ENCODE data around the gene SURF1.
"Not testable (repeated sequence)": the region's sequence is repeated elsewhere in the genome, so short reads cannot be mapped to it uniquely, and the experiment has no call there.

The SURF1 gene

GRCh38 chr9:133356391-133357091 is at the start of gene SURF1, which contains the start of gene SURF2:
SURF1 (minus strand) TSS chr9:133356487; CDS start chr9:133356453, 34 bp downstream.
SURF2 (plus strand) TSS chr9:133356550; CDS start chr9:133356593, 43 bp downstream.
- DNase-seq (ENCODE audit: low spot score): peak; percentile 87

DNA sequence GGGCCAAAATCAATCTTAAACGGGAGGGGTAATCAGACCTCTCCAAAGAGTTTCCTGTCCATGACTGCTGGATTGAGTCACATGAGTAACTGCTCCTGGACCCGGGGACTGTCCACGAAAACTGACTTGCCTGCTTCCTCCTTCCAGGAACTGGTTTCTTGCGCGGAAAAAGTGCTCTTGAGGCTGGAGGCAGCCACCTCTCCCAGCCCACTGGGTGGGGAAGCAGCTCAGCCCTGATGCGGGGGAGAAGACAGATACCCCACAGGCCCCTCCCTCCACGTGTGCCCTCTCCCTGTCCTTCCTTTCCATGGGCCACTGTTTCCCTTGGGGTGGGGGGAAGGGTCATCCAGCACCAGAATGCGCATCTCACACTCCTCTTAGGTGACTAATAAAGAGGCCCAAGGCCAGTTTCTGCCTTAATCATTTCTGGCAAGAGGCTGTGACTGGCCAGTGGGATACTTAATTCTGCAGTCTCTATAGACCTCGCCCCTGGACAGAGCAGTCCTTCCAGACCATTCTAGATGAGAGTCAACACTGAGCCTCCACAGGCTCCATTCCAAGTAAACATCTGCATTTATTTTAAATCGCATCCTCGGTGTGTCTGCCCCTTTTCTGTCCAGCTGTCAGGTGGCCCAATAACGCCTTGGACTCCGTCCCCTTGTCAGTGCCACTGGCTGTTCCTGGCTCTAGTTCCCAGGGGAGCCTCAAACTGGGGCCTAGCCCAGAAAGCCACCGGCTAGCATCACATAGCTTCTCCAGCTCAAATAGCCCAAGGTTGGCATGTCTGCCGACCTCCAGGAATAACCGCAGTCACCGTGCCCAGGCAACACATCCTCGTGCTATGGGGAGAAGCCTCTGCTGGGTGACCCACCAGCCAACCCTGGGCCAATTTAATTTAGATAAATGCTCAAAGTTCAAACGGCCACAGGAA is 49.5 kb upstream of the SURF1 start:
- no peak for DNase-seq (ENCODE audit: low spot score)

- DNase-seq (ENCODE audit: low spot score): no peak
Measured at GRCh38 chr9:133404454-133405002, 48.2 kb upstream of the SURF1 start.

- DNase-seq (ENCODE audit: low spot score): peak; percentile 80
Measured at GRCh38 chr9:133403766-133404453, 47.6 kb upstream of the SURF1 start.

DNA sequence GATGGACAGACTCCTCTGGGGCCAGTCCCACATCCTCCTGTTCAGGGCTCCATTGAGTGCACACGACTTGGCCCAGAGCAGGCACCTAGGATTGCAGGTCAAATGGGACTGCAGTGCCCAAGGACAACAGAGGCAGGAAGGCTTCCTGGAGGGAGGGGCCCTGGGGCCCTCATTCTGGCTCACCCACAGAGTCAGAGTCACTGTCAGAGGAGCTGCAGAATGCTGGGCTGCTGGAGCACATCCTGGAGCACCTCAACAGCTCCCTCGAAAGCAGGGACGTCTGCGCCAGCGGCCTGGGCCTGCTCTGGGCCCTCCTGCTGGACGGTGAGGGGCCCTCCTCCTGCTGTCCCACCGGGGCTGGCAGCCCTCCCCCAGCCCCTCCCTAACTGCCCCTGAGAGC is 46.4 kb upstream of the SURF1 start:
- DNase-seq (ENCODE audit: low spot score): no peak

- DNase-seq (ENCODE audit: low spot score): no peak
Measured at GRCh38 chr9:133401588-133401987, 45.3 kb upstream of the SURF1 start.

DNA sequence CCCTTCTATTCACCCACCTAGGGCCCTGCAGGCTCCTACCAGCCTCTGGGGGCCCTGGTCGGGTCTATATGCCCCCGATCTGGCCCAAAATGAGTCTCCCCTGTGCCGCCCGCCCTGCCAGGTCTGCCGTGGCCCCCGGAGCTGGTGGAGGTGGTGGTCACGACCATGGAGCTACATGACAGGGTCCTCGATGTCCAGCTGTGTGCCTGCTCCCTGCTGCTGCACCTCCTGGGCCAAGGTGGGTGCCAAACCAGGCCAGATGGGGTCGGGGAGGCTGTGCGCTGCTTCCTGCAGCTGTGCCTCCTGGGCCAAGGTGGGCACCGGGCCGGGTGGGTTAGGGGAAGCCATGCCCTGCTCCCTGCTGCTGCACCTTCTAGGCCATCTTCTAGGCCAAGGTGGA is 44.0 kb upstream of the SURF1 start:
- no peak for DNase-seq (ENCODE audit: low spot score)

- no peak for DNase-seq (ENCODE audit: low spot score)
Measured at GRCh38 chr9:133397895-133398294, 41.6 kb upstream of the SURF1 start.

- no peak for DNase-seq (ENCODE audit: low spot score)
Measured at GRCh38 chr9:133397370-133397769, 41.1 kb upstream of the SURF1 start.

- no peak for DNase-seq (ENCODE audit: low spot score)
Measured at GRCh38 chr9:133396952-133397351, 40.7 kb upstream of the SURF1 start.

DNA sequence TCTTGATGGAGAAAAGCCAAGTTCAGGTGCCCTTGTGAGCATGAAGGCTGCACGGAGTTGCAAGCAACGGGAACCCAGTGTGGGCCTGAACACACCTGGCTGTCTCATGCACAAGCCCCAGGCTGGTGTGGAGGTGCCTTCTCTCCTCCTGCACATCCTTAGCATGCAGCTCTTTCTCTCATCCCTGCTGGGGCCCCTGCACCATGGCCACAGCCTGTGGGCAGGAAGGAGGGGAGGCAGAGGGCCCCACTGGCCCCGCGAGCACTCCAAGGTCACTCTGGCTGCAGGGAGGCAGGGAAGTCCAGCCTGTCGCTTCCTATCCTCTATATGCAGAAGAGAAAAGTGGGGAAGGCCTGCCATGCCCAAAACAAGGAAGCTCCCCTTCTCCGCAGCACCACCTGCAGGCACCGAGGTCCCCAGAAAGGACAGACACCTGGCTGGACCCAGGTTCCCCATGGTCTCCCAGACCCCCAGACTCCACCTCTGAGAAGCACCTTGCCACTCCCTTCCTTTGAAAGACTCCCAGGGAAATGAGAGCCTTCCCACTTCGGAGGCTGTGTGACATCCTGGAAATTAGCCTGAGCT is 38.5 kb upstream of the SURF1 start:
- DNase-seq (ENCODE audit: low spot score): no peak

GRCh38 chr9:133393399-133393798 is 37.1 kb upstream of the SURF1 start:
- DNase-seq (ENCODE audit: low spot score): no peak

- DNase-seq (ENCODE audit: low spot score): not testable (repeated sequence)
Measured at GRCh38 chr9:133392308-133392707, 36.0 kb upstream of the SURF1 start.

- not testable (repeated sequence) for DNase-seq (ENCODE audit: low spot score)
Measured at GRCh38 chr9:133391449-133391848, 35.2 kb upstream of the SURF1 start.

- no peak for DNase-seq (ENCODE audit: low spot score)
Measured at GRCh38 chr9:133390713-133391112, 34.4 kb upstream of the SURF1 start.

GRCh38 chr9:133389562-133389961 is 33.3 kb upstream of the SURF1 start:
- DNase-seq (ENCODE audit: low spot score): no peak

DNA sequence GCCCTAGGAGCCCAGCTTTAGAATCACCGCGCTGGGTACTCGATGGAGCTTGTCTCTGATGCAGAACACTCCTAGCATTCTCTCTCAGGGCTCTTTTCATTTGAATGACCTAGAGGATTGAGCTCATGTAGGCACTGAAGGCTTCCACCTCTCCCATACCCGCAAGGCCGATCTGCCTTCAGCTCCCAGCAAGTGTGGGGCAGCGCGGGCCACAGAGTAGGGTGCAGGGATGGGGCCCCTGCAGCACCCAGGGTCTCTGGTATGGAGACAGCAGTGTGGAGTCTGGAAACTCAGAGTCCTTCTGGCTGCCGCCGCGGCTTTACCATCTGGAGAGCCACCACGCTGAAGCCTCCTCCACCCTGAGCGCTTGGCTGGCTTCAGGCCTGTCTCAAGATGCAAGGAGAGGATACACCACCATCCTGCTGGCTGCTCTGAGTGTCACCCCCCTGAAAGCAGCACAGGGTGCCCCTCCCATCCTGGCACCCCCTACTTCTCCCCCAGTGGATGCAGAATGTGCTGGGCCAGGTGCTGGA is 32.8 kb upstream of the SURF1 start:
- no peak for DNase-seq (ENCODE audit: low spot score)

- DNase-seq (ENCODE audit: low spot score): peak; percentile 48
Measured at GRCh38 chr9:133387680-133388079, 31.4 kb upstream of the SURF1 start.

GRCh38 chr9:133386338-133386737 is 30.1 kb upstream of the SURF1 start:
- DNase-seq (ENCODE audit: low spot score): no peak

GRCh38 chr9:133385452-133385851 is 29.2 kb upstream of the SURF1 start:
- no peak for DNase-seq (ENCODE audit: low spot score)

DNA sequence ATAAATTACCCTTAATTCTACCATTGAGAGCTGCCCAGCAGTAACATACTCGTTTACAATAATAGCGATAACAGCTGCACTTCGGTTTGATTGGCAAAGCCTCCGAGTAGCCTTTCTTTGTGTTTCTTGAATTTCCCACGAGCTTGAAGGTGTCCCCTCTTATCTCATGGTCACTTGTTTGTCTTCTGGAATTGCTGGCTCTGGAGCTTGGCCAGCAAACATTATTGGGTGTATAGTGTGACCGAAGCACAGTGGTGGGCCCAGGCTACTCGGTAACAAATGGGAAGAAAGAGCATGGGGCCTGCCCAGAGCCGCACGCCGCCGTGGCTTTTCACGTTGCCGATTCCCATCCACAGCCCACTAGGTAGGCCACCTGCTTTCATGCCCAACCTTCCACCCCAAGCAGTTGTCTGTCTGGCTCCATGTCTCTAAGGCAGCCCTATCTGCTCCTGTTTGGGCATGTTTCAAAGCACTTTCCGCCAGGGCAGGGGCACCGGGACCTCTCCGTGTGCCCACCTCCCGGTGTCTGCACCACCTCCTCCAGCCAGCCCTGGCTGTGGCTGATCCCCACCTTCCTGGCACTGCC is 28.5 kb upstream of the SURF1 start:
- DNase-seq (ENCODE audit: low spot score): no peak

Data from HuH-7.5 (cell line).